Kidney tubule cell (primary cell): ENCODE results near the gene SLIT3.

ENCODE experiments used
- DNase-seq: peaks from one replicate; pipeline ENCODE4 v3.0.0-alpha.2; 2018; ENCODE audit warnings: low spot score

The SLIT3 gene

DNA sequence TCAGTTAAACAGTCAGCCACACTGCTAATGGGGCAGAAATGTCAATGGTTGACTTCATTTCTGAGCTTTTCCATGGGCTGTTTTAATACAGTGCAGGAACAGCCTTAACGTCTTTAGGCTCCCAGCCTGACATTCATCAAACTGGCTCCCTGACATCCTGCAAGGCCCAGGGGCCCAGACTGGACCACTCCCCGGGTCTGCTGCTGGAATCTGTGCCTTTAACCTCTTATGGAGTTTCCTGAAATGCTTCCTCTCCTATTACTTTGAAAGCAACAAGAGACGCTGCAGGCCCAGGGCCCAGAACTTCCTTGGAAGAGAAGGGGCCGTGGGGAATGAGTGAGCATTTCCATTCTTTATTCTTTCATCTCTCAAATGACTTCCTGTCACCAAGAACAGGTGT lies 504.9 kb downstream of the SLIT3 start:
- DNase-seq = no peak

DNA sequence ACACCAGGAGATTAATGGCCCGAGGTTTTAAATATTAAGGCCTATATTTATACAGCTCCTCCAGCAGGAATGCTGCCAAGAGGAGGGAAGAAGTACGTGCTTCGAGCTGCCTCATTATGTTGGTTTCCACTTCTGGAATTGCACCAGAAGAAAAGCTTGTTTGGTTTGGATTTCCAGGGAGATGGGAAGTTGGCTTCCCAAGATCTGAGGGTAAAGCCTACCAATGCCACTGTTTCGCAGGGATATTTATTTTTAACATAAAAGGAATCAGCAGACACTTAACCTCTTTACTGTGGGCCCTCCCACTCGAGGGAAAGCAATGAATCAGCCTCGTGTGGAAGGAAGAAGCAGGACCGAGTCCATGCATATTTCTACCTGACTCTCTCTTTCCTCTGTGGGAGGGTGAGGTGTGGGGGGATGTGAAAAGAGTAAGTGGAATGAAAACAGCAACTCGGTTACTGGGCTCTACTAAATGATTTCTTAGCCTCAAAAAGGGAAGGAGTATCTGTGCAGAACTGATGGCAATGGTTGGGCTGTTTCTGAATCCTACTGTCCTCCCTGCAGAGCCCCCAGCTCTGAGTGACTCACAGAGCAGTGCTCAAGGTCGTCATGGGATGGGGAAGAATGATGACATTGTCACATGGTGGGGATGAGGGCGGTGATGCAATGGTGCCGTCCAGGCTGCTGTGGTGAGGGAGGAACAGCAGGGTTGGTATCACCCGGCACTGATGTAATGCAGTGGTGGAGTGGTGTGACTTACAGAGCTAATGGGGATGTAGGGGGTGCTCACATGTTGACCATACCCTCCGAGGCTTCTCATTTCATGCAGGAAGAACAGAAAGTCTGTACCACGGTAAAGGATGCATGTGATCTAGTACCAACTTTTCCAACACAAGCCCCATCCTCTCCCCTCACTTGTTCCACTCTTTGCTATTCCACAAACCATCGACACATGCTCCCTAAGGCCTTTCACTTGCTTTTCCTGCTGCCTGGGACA lies 506.8 kb downstream of the SLIT3 start:
- DNase-seq = peak; percentile 79

GRCh38 chr5:168792678-168793077 lies 508.3 kb downstream of the SLIT3 start:
- no peak for DNase-seq

- no peak for DNase-seq
Measured at GRCh38 chr5:168790671-168791250, 510.2 kb downstream of the SLIT3 start.

GRCh38 chr5:168790002-168790635 lies 510.8 kb downstream of the SLIT3 start:
- no peak for DNase-seq

- no peak for DNase-seq
Measured at GRCh38 chr5:168788786-168789185, 512.2 kb downstream of the SLIT3 start.

DNA sequence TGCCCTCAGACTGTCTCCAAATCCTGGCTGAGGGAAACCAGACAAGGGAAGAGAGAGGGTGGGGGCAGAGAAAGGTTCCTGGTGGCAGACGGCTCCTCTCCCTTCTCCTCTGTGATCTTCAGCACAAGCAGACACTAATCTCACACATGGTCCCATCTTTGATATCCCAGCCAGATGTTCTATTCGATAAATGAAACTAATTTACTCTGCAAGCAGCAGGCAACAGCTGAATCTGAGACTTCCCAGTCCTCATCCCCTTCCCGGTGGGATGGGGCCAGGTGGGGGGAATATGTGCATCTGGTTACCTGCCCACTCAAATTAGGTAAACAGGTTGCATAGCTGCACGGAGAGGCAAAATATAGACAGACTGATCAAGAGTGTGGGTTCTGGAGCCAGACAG lies 512.8 kb downstream of the SLIT3 start:
- no peak for DNase-seq

GRCh38 chr5:168786147-168786546 lies 514.8 kb downstream of the SLIT3 start:
- peak; percentile 36 for DNase-seq

- DNase-seq = no peak
Measured at GRCh38 chr5:168784454-168784853, 516.5 kb downstream of the SLIT3 start.

DNA sequence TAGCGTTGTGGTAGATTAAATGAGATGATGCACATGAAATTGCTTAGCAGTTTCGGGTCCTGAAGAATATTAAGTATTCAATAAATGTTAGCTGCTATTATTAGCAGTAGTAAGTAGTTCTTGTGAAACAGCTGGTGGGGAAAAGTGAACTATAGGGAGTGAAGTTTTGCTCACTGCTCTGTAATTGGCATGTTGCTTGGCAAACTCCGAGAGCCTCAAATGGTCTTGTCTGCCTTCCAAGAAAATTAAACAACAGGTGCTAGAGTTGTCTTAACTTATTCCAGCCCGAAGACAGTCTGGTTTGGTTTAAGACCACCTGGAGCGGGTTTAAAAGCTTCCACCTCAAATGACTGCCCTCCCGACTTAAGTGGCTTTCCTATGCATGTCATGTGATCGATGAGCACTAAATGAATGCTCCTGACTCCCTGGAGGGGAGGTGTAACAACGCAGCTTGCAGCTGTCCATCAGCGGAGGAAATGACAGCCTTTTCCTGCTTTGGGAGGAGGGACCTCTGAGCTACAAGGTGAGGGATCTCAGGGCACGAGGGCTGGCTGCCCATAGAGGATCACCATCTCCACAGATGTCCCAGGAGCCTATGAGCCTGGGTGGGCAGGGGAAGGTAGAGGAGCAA lies 518.9 kb downstream of the SLIT3 start:
- DNase-seq = no peak

- DNase-seq = no peak
Measured at GRCh38 chr5:168780888-168781287, 520.1 kb downstream of the SLIT3 start.

DNA sequence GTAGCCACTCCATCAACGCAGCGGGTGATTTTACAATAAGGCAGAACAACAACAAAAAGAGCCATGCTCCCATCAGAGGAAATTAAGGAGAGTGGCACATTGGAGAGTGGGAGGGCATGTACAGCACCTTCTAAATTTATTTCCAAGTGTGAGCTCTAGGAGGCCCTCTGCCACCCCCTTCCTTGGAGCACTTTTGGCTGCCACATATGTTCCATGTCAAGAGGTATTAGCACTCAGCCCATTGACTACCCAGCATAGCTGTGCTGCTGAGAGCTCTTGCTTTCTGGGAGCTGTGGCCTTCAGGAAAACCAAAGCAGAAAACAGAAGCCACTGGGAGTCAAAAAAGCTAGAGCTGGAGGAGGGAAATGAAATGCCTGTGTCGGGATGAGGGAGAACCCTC lies 521.6 kb downstream of the SLIT3 start:
- DNase-seq = no peak

DNA sequence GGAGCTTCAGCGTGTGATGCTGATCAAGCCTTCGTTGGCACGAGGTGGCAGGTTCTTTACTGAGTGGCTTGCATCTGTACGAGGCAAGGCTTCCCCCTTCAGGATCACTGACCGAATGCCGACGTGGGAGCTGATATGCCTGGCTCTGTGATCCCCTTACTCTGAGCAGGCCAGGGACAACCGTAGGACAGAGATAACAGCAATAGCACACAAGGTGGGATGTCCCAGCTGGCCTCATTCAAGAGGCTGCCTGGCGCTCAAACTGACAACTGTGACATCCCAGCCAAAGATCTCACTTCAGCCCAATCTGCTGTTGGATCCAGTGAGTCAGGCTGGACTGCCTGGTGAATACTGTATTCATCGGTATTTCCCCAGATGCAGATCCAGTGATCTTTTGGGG lies 522.4 kb downstream of the SLIT3 start:
- DNase-seq = no peak

GRCh38 chr5:168777651-168778050 lies 523.3 kb downstream of the SLIT3 start:
- DNase-seq = no peak

DNA sequence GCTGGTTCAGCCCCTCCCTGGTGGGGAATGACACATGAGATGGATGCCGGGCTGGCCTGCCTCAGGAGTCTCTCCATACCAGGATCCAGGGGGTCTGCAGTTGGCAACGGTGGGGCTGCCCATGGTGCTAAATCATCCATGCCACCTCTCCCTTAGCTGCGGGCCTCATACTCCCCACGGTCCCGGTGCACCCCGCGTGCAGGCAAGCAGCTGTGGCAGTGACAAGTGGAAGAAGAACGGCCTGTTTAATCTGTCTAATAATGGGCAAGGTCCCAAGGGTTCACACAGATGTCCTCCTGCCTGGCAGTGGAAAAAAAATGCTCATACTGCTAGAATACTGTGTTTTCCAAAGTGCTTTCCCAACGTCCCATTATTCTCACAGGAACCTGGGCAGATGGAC lies 524.9 kb downstream of the SLIT3 start:
- DNase-seq = no peak

DNA sequence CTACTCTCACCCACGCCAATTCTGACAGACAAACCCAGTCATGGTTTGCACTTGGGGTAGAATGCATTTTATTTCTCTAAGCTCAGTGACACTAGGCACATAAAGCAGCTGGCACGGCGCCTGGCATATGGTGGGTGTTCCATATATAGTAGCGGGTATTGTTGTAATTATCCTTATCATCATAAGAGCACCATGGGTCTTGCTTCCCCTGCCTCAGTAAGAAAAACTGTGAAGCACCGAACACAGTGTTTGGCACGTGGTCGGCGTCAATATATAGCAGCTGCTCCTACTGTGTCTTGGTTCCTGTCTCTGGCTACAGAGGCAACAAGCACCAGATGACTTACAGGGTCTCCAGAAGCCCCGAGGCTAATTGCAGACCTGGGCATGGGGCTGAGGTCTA lies 527.7 kb downstream of the SLIT3 start:
- no peak for DNase-seq

GRCh38 chr5:168772316-168772961 lies 528.5 kb downstream of the SLIT3 start:
- DNase-seq = no peak

GRCh38 chr5:168771678-168772077 lies 529.3 kb downstream of the SLIT3 start:
- DNase-seq = no peak

GRCh38 chr5:168770996-168771395 lies 529.9 kb downstream of the SLIT3 start:
- no peak for DNase-seq

GRCh38 chr5:168770036-168770498 lies 530.9 kb downstream of the SLIT3 start:
- DNase-seq = no peak

DNA sequence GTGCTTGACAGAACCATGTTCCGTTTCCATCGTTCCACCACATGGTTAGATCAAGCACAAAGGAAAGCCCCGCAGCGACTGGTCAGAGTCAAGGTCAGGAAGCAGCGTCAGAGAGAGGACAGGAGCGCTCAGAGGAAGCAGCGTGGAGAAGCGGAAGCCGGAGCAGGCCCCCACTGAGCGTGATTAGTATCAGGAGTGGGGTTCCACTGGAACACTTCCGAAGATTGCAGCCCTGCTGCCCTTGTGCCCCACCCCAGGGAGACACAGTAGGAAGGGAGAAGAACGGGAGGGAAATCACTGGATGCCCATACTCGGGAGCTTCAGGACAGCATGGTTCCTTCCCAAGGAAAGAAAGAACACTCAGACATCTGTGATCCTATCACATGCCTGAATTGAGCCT lies 532.8 kb downstream of the SLIT3 start:
- DNase-seq = no peak

DNA sequence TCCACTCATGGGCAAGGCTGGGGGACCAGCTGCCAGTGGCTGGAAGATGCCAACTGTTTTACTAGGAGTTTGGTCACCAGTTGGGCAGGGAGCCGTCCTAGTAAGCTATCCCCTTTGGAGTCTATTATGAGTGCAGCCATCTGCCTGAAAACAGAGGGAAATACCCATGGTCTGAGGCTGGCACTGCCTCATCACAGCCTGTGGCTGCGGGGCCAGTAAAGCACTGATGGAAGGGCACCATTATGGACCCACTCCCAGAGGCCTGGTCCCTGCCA lies 534.6 kb downstream of the SLIT3 start:
- no peak for DNase-seq
